BLaER1 (cell line): ENCODE results near the gene ADAMTS2.
A peak's percentile ranks its signal among the peaks of the same experiment; 100 is the strongest.

Experiments
- H3K27ac ChIP-seq: shearing (Covaris generic); formaldehyde crosslinking; 2 replicates; pipeline ENCODE4 v1.8.1; 2022
- H3K27me3 ChIP-seq: shearing (Covaris generic); formaldehyde crosslinking; 2 replicates; pipeline ENCODE4 v1.8.1; 2022
- H3K36me3 ChIP-seq: shearing (Covaris generic); formaldehyde crosslinking; 2 replicates; pipeline ENCODE4 v1.8.1; 2022
- H3K4me1 ChIP-seq: shearing (Covaris generic); formaldehyde crosslinking; 2 replicates; pipeline ENCODE4 v1.8.1; 2022
- H3K4me2 ChIP-seq: shearing (Covaris generic); formaldehyde crosslinking; 2 replicates; pipeline ENCODE4 v1.8.1; 2022
- H3K4me3 ChIP-seq: shearing (Covaris generic); formaldehyde crosslinking; 2 replicates; pipeline ENCODE4 v1.8.1; 2022
- H3K9ac ChIP-seq: shearing (Covaris generic); formaldehyde crosslinking; 2 replicates; pipeline ENCODE4 v1.8.1; 2022
- H3K9me3 ChIP-seq: shearing (Covaris generic); formaldehyde crosslinking; 2 replicates; pipeline ENCODE4 v1.8.1; 2022
- H4K20me1 ChIP-seq: shearing (Covaris generic); formaldehyde crosslinking; 2 replicates; pipeline ENCODE4 v1.8.1; 2022
- Cebpa-rat ChIP-seq: shearing (Covaris generic); IDR thresholded peaks from 2 replicates; pipeline ENCODE4 v1.8.1; 2022

The ADAMTS2 gene

DNA sequence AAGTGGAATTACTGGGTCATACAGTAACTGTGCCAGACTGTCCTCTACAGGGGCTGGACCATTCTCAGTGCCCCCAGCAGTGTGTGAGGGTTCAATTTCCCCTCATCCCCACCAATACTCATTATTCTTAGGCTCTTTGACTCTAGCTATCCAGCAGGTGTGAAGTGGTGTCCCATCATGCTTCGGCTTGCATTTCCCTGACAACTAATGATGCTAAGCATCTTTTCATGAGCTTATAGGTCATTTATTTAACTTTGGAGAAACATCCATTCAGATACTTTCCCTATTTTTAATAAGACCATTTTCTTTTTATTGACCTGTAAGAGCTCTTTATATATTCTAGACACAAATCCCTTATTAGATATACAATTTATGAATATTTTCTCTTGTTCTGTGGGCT, 63.6 kb downstream of the ADAMTS2 start:
- no peak overlapping the region for H3K27ac ChIP-seq
- TF ChIP-seq Cebpa-rat: no peak
- no peak overlapping the region for H3K4me3 ChIP-seq
- H3K27me3 ChIP-seq: no peaks in the 10 kb centered on the region
- no peak overlapping the region for H3K9ac ChIP-seq
- H3K9me3 ChIP-seq: no peaks in the 10 kb centered on the region
- no peak overlapping the region for H3K4me2 ChIP-seq
- H4K20me1 ChIP-seq: peaks cover 11% of the 10 kb centered on the region
- H3K36me3 ChIP-seq: no peaks in the 10 kb centered on the region
- H3K4me1 ChIP-seq: peaks cover 35% of the 10 kb centered on the region

DNA sequence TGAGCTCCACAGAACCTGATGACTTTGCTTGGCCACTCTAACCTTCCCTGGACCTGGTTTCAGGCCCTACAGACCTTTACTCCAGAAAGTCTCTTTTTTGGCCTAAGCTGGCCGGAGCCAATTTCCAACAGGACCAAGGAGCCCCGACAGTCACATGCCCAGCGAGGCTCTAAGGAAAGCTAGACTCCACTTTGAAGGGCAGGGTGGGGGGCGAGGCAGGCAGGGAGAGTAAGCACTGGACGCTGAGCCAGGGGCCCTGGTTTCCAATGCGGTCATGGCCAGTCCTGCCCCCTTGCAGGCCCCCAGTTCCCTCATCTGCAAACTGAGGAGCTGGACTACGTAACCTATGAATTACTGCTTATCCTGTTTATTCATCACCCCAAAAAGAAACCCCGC, 65.2 kb downstream of the ADAMTS2 start:
- Histone ChIP-seq H3K9ac (no peak overlapping the region), H4K20me1 (no peaks in the 10 kb centered on the region), H3K4me3 (no peak overlapping the region), H3K4me1 (peaks cover 19% of the 10 kb centered on the region), H3K9me3 (no peaks in the 10 kb centered on the region), H3K27me3 (no peaks in the 10 kb centered on the region), H3K4me2 (no peak overlapping the region), H3K36me3 (no peaks in the 10 kb centered on the region), H3K27ac (no peak overlapping the region)
- TF ChIP-seq Cebpa-rat: no peak

DNA sequence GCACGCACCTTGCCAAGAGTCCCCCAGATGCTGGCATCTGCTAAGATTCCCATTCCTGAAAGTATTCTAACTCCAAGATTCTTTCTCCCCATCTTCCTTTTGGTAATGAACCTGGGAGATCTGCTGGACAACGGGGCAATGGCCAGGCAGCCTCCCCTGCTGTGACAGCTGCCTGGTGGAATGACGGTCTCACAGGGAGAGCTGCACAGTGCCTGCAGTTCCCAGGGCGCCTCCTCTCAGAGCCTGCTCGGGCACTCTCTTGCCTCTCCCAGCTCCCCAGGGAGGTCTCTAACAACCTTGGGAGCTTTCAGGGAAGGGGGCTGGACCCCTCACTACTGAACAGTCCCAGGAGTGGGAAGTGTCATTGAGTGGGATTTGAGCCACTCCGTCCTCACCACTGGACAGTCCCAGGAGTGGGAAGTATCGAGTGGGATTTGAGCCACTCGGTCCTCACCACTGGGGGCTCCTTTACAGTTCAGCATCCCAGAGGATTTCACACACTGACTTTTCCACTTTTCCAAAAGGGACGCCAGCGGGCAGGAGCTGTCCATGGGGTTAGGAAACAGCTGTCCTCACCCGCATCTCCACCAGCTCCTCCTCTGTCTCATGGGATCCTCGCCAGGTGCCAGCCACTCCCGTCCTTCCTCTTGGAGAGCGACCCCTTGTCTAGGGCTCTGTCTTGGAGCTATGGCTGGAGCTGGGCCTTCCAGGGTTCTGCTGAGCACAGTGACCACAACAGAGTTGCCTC, 65.7 kb downstream of the ADAMTS2 start:
- no peaks in the 10 kb centered on the region for H3K9me3 ChIP-seq
- H3K36me3 ChIP-seq: no peaks in the 10 kb centered on the region
- no peaks in the 10 kb centered on the region for H3K27me3 ChIP-seq
- no peak overlapping the region for H3K9ac ChIP-seq
- H4K20me1 ChIP-seq: no peaks in the 10 kb centered on the region
- H3K27ac ChIP-seq: no peak overlapping the region
- TF ChIP-seq Cebpa-rat: no peak
- peaks cover 14% of the 10 kb centered on the region for H3K4me1 ChIP-seq
- H3K4me2 ChIP-seq: no peak overlapping the region
- no peak overlapping the region for H3K4me3 ChIP-seq

DNA sequence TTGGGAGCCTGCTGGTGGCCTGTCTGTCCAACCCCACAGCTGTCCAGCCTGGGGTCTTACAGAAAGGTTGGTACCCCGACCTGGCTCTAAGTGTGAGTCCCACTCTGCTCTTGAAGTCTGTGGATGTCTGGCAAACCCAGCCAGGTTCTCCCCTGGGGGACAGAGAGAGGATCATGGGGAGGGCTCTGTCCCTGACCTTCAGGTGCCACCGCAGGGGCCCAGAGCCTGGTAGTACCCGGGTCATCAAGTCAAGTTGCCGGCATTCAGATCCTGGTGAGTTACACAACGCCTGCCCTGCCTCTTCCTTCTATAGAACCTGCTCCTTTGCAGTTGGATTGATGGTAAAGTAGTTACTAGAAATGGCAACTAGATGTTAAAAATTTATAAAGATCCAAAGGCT, 66.7 kb downstream of the ADAMTS2 start:
- H3K4me1 ChIP-seq: peaks cover 14% of the 10 kb centered on the region
- TF ChIP-seq Cebpa-rat: no peak
- H3K4me2 ChIP-seq: peak overlapping the region; percentile 33
- no peaks in the 10 kb centered on the region for H3K36me3 ChIP-seq
- no peak overlapping the region for H3K27ac ChIP-seq
- no peak overlapping the region for H3K9ac ChIP-seq
- H3K4me3 ChIP-seq: no peak overlapping the region
- H4K20me1 ChIP-seq: no peaks in the 10 kb centered on the region
- H3K27me3 ChIP-seq: no peaks in the 10 kb centered on the region
- H3K9me3 ChIP-seq: no peaks in the 10 kb centered on the region

DNA sequence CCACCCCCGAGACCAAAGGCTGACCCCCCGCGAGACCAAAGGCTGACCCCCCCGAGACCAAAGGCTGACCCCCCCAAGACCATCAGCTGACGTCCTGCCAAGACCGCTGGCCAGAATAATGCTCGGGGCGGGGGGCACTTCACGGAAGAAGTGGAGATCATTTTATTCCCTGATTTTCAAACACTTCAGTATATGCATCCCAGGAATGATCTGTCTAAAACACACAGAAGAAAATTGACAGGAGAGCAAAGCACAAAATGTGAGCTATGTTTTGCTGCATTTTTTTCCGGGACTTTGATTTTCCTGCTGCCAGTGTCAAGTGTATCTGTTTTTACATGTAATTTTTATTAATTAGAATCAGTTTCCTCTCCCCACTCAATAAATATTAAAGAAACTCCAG, 67.1 kb downstream of the ADAMTS2 start:
- Histone ChIP-seq H3K4me1 (peaks cover 14% of the 10 kb centered on the region), H3K4me3 (no peak overlapping the region), H3K36me3 (no peaks in the 10 kb centered on the region), H3K27ac (no peak overlapping the region), H3K27me3 (no peaks in the 10 kb centered on the region), H3K9ac (no peak overlapping the region), H3K4me2 (peak overlapping the region; percentile 33), H3K9me3 (no peaks in the 10 kb centered on the region), H4K20me1 (no peaks in the 10 kb centered on the region)
- no peak for TF ChIP-seq Cebpa-rat

DNA sequence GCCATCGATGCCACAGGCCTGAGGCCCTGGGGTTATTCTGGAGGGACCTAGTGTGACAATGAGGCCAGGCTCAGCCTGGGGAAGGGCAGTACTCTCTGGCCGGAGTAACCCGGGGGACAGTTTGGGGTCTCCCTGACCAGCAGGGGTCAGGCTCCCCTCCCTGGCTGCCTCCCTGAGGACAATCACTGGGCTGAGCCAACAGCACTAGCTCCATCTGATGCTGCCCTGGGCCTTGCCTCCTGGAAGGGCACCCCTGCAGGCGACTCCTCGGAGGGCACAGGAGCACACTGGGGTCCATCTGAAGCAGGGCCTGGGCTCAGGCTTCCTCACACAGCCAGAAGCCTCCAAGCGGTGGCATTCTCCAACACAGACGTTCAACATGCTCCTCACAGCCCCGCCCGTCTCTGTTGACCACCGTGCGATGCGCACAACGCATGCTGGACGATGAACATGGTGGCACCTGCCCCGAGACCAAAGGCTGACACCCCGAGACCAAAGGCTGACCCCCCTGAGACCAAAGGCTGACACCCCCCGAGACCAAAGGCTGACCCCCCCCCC, 68.3 kb downstream of the ADAMTS2 start:
- Histone ChIP-seq H3K9ac (no peak overlapping the region), H4K20me1 (no peaks in the 10 kb centered on the region), H3K4me1 (peaks cover 14% of the 10 kb centered on the region), H3K4me3 (no peak overlapping the region), H3K9me3 (no peaks in the 10 kb centered on the region), H3K36me3 (no peaks in the 10 kb centered on the region), H3K27me3 (no peaks in the 10 kb centered on the region), H3K27ac (no peak overlapping the region), H3K4me2 (no peak overlapping the region)
- no peak for TF ChIP-seq Cebpa-rat

DNA sequence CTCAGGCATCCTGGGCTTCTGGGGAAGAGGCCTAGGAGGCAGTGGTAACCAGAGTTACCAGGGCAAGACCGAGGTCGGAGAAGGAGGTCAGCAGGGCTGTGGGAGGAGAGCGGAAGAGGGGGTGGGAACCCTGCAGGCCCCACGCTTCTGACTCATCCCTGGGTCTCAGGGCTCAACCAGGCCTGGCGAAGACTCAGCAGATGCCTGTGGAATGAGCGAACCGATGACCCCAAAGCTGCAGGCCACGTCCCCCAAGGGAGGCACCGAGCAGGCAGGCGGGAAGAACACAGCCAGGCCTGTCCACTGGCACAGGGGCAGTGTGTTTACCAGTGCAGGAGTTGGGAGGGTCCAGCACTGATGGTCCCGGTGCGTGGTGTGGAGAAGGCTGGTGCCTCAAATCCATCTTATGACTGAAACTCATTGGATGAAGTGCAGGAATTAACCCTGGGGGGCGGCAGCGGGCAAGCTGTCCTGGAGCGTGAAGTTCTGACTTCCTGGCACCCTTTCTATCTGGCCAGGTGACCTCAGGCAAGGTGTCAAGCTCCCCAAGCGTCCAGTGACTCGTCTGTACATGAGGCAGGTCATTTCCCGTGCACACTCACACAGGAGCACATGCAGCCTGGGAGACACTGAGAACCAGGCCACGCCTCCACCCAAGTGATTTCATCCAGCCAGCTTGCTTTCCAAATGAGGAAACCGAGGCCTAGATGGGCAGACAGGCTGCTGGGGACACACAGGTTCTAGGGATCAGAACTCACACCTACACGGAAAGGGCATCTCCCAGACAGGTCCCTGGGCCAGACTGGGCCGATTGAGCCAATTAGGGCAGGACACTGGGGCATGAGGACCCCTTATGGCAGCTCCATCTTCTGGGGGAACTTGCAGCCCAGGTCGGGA, 69.1 kb downstream of the ADAMTS2 start:
- Histone ChIP-seq H3K9me3 (no peaks in the 10 kb centered on the region), H4K20me1 (no peaks in the 10 kb centered on the region), H3K4me3 (no peak overlapping the region), H3K4me1 (peaks cover 14% of the 10 kb centered on the region), H3K27me3 (no peaks in the 10 kb centered on the region), H3K36me3 (no peaks in the 10 kb centered on the region), H3K4me2 (no peak overlapping the region), H3K27ac (no peak overlapping the region), H3K9ac (no peak overlapping the region)
- TF ChIP-seq Cebpa-rat: no peak

DNA sequence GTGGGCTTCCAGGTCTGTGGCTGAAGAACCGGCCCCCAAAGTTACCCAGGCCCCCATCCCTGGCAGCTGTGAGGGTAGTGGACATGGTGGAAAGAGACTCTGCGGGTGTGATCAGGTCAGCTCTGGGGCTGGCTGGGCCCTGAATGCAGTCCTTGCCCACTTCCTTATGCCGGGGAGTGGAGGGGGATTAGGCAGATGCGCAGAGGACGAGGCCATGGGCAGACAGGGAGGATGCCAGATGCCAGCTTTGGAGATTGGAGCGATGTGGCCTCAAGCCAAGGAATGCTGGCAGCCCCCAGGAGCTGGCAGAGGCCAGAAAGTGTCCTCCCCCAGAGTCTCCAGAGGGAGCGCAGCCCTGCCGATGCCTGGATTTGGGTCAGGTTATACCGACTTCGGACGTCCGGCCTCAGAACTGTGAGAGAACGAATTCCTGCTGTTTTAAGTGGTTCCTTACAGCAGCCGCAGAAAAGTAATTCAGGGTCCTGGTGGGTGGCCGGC, 69.8 kb downstream of the ADAMTS2 start:
- no peak overlapping the region for H3K4me2 ChIP-seq
- H3K36me3 ChIP-seq: no peaks in the 10 kb centered on the region
- no peak overlapping the region for H3K4me3 ChIP-seq
- no peak overlapping the region for H3K27ac ChIP-seq
- no peaks in the 10 kb centered on the region for H3K9me3 ChIP-seq
- H3K4me1 ChIP-seq: peaks cover 14% of the 10 kb centered on the region
- no peaks in the 10 kb centered on the region for H4K20me1 ChIP-seq
- no peak for TF ChIP-seq Cebpa-rat
- no peaks in the 10 kb centered on the region for H3K27me3 ChIP-seq
- no peak overlapping the region for H3K9ac ChIP-seq

DNA sequence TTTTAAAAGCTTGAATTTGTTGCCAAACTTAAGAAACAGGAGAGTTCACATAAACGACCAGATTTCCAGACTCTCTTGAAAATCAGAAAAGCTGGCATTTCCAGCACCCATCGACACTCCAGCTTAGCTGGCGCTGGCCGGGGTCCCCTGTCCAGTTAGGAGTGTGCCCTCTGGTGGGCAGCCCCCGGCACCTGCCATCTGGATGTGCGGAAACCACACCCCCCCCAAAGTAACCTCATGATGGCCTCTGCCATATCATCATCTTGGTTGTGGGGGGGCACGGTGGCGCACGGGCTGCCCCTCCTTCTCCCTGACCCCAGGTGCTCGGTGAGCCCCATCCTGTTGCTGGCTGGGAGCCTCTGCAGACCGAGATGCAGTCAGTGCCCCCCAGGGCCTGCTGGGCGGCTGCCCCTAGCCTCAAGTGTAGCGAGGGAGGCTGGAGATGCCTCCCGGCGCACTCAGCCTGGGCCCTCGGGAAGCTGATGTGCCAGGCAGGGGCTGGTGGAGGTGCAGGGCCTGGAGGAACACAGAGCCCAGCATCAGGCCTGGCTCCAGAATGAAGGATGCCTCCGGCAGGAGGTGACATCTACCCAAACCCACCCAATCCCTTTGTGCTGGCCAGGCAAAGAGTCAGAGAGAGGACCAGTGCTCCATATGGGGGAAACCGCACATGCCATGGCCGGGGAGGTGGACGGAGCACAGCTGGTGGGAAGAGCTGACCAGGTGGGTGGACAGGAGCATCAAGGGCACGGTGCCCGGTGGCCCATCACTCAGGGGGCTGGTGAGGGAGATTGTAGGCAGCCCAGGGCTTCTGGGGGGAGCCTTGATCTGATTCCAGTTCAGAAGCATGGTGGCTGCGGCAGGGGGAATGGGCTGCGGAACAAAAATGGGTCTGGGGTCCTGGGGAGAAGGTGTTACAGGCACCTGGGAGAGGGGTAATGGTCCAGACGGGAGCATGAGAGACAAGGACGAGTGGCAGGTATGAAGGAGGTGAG, 70.6 kb downstream of the ADAMTS2 start:
- no peak overlapping the region for H3K4me2 ChIP-seq

More for the DNA sequence above, 70.6 kb downstream of the ADAMTS2 start:
- no peaks in the 10 kb centered on the region for H3K36me3 ChIP-seq
- H3K4me1 ChIP-seq: peaks cover 14% of the 10 kb centered on the region
- no peaks in the 10 kb centered on the region for H3K27me3 ChIP-seq
- no peak overlapping the region for H3K27ac ChIP-seq
- H3K9me3 ChIP-seq: no peaks in the 10 kb centered on the region
- no peak overlapping the region for H3K9ac ChIP-seq
- no peak overlapping the region for H3K4me3 ChIP-seq
- no peaks in the 10 kb centered on the region for H4K20me1 ChIP-seq
- no peak for TF ChIP-seq Cebpa-rat
